Stimulated activated CD4-positive, alpha-beta T cell treated with anti-CD3 and anti-CD28 coated beads, Interleukin-12 subunit alpha, Interleukin-12 subunit beta, amount 100 ng/mL, for 4 hours (primary cell): ENCODE data around the gene MYOZ3.

Experiments used
- DNase-seq: peaks from one replicate; pipeline ENCODE4 v3.0.0-alpha.2; 2020

Gene MYOZ3

DNA sequence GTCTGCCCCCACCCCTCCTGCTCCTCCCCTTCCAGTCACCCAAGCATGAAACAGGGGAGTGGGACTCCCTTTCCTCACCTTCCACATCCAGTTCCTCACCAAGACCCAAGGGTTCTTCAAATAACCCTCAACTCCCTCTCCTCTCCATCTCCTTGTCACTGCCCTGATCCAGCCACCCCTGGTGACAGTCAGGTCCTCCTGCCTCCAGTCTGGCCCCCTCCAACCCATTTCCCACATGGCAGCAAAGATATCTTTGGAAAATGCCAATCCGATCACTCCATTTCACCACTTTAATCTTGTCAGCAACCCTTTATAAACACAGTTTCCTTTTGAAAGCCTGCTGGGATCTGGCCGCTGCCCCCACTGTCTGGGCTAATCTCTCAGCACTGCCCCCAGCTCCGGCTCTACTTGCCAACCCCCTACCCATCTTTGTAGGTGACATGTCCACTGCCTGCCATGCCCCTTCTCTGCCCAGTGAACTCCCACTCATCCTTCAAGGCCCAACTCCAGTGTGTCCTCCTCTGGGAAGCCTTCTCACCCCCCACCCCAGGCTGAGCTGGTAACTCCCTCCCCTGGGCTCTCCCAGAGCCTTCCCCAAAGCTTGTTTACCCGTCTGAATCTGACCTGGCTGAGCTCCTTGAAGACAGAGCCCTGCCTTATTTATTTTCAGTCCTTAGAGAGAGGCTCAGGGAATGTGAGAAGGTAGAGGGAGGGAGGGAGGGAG lies 781 bp upstream of the MYOZ3 start:
- DNase-seq: no peak

DNA sequence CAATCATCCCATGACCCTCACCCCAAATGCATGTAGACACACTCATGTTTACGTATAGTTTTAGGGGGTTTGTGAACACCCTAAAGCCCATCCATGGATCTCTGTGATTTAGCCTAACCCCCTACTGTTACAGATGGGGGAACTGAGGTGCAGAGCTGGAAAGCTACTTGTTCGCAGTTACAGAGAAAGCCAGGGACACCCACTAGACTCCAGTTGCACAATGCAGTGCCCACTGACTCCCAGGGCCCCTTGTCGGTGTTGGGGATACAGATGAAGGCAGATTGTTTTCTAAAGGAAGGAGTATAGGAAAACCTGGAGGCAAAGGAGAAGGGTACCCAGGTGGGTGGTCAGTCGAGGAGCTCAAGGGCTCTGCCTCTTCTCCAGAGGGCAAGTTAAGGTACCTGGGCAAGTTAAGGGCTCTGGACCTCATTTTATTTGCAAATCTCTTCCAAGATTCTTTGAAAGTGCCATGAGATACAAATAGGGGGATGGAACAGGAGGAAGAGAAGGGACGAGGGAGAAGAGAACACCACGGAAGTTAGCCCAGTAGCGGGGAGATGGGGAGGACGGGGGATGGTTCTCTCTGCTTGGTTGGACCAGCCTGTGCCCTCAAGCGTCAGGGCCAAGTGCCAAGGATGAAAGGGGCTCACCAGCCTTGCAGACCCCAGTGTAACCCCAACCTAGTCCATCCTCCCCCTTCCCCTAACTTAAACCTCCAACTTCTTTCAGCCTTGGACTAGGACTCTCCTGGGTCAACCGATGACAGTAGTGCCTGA lies 958 bp downstream of the MYOZ3 start:
- no peak for DNase-seq

DNA sequence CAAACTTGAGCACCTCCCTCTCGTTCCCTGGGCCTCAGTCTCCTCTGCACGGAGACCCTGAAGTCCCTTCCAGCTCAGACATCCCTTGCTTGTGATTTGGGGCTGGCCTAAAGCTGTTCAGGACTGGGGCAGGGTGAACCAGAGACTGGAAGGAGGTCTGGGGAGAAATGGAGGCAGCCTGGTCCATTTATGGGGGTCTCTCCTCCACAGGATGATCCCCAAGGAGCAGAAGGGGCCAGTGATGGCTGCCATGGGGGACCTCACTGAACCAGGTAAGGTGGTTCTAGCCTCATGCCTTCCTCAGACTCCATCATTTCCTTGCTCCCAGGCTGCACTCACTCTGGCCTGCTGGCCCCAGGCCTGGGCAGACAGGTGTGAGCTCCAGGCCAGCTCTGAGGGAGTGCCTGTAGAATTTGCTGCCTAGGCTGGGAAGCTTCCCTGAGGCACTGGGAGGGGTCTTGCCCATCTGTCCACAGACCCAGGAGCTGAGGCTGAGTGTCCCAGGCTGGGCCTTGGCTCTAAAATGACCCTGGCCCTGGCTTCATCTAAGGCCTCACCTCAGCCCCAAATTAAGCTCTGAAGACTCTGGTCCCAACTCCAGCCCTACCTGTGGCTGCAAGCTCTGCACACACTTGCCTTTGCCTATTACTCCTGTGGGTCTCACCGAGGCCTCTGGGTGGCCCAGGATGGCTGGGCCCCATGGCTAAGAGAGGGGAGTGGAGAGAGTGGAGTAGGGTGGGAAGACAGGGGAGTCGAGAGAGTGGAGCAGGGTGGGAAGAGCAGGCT lies 1.9 kb downstream of the MYOZ3 start:
- DNase-seq: no peak

DNA sequence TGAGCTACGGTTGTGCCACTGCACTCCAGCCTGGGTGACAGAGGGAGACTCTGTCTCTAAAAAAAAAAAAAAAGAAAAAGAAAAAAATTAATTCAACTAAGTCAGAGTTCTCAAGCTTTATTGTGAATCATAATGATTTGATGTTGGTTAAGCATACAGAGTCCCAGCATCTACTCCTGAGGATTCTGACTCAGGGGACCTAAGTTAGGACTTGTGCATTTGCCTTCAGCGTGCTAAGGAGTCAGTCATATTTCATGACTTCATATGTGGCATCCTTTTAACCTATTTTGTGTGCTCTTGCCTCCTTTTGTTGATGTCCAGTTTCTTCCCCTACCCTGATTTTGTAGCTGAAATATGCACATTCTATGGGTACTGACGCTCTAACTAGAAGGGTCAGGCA lies 2.9 kb downstream of the MYOZ3 start:
- DNase-seq: no peak

DNA sequence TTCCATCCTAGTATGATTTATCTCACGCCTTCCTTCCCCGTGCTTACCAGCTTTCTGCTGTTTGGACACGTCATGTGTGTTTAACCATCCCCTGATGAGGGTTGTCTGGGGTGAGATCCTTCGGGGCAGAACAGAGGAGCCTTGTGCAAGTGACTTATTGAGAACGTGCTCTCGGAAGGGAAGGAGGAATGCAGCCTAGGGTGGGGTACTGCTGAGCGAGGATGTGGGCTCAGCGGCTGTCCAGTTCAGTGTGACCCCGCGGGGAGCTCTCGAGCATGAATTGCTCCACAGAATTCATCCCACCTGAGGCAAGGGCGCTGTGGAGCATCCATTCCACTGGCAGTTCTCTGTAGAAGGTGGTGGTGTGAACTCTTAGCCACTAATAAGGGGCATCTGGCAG lies 4.0 kb downstream of the MYOZ3 start:
- no peak for DNase-seq

DNA sequence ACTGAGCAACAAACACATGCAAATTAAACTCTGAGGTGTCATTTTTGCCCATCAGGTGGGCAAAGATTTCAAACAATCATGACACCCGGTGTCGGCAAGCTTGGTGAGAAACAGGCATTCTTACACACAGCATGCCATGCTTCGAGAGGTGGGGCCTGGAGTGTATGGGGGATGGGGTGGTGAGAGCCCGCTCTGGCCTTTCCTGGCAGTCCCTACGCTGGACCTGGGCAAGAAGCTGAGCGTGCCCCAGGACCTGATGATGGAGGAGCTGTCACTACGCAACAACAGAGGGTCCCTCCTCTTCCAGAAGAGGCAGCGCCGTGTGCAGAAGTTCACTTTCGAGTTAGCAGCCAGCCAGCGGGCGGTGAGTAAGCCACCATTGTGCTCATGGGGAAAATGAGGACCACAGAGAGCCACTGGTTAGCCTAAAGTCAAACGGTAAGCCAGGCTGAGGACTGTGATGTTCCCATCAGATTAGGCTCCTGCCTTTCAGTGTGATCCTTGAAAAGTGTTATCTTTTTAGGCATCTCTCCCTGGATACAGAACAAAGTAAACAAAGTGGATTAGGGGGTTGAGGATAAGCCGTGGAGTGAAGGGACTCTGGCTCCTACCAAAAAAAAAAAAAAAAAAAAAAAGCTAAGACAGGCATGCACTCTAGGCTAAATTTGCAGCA lies 9.4 kb downstream of the MYOZ3 start:
- DNase-seq: no peak

DNA sequence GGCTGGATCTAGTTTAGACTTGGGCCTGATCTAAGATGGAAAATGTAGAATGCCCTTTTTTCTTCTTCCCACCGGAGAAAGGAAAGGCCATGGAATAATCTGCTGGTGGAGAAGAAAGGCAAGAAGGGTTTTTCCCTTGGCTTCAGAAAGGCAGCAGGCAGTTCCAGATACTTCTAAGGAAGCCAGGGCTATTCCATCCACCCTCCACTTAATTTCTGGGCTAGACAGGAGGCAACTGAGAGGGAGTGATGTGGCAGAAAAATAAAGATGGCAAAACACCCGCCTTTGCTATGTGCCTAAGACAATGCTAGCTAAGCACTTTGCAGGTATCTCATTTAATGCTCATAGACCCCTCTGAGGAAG lies 9.9 kb downstream of the MYOZ3 start:
- DNase-seq: no peak

DNA sequence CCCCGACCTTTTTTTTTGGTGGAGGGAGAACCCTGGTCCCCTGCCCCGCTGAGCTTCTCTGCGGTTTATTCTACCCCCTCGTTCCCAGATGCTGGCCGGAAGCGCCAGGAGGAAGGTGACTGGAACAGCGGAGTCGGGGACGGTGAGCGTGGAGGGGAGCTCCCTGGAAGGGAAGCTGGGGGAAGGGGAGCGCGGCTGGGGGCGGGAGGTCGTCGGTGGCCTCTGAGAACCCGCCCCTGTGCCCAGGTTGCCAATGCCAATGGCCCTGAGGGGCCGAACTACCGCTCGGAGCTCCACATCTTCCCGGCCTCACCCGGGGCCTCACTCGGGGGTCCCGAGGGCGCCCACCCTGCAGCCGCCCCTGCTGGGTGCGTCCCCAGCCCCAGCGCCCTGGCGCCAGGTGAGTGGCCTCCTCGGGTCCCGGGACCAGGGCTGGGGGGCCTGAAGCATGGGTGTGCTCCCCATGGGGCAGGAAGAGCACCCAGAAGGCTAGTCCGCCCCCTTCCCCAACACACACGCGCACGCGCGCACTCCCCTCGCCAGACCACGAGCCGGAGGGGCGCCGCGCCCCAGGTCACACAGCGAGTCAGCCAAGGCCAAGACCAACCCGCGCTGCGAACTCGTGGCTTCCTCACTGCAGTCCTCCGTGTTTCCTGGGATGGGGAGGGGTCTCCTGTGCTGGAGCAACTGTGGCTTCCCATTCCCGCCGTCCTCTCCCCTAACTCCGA lies 10.6 kb downstream of the MYOZ3 start:
- DNase-seq: peak; percentile 19

DNA sequence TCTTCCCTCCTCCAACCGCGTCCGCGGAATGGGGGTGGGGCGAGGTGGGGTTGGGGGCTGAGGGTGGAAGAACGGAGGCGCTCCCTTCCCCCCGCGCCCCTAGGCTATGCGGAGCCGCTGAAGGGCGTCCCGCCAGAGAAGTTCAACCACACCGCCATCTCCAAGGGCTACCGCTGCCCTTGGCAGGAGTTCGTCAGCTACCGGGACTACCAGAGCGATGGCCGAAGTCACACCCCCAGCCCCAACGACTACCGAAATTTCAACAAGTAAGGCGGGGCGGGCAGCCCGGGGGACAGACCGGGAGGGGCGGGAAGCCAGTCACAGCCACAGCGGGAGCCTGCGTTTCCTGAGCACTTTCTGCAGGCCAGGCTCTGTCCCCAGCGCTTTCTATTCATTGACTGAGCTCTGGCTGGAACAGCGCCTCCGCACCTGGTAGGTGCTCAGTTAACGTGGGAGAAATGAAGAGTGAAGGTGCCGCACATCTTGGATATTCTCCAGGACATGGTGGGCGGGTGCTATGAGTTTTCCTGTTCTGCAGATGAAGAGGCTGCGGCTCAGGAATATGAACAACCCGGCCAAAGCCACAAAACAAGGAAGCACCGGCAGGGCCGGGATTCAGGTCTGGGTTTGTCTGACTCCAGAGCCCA lies 11.3 kb downstream of the MYOZ3 start:
- DNase-seq: peak; percentile 13

DNA sequence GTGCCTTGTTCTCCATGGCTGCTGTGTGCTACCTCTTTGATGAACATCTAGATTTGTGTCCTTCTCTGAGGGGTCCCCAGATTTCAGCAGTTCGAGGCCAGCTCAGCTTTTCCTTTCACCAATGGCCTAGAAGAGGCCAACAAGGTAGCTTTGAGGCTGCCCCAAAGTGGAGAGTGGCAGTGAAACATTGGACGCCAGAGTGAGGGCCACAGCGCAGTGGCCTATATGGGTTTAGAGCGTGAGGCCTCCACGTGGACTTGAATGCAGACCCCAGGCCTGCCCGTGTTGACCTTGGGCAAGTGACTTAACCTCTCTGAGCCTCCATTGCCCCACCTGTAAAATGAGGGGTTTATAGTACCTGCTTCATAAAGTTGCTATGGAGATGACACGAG lies 11.8 kb downstream of the MYOZ3 start:
- DNase-seq: no peak

DNA sequence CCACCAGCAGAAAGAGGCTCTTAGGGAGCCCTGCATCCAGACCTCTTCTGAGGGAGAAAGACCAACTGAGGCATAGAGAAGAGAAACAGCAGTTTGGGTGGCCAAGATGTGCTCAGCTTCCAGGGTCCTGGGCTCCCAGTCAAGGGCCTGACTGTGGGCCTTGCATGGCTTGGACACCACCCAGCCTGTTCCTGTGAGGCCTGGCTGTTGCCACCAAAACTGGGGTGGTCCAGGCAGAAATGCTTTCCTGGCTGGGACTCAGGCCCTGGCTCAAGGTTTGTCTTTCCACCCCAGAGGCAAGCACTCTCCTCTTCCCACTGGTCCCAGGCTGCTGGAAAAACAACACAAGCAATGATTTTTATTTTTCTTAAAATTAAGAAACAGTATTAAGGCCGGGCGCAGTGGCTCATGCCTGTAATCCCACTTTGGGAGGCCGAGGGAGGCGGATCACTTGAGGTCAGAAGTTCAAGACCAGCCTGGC lies 13.3 kb downstream of the MYOZ3 start:
- DNase-seq: no peak

DNA sequence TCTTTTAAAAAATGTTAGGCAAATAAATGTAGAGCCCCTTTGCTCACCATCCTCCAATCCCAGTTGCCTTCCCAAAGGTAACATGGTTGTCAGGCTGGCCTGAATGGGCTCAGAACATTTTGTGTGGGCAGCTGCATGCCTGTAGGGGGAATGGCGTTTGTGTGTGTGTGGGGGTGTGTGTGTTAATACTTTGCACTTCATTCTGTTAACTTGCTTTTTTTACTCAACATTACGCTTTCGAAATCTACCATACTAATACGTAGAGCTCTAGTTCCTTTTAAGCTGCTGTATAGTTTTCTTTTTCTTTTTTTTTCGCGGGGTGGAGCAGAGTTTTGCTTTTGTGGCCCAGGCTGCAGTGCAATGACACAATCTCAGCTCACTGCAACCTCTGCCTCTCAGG lies 14.0 kb downstream of the MYOZ3 start:
- DNase-seq: no peak

DNA sequence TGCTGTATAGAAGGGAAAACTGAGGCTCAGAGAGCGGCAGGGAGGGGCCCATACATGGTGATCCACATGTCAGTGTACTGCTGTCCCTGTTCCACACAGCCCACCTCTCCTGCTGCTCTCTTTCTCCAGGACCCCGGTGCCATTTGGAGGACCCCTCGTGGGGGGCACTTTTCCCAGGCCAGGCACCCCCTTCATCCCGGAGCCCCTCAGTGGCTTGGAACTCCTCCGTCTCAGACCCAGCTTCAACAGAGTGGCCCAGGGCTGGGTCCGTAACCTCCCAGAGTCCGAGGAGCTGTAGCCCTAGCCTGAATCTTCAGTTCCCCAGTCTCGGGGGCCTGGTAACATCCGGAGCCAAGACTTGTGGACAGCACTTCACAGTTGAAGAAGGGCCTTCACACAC lies 15.5 kb downstream of the MYOZ3 start:
- DNase-seq: no peak

DNA sequence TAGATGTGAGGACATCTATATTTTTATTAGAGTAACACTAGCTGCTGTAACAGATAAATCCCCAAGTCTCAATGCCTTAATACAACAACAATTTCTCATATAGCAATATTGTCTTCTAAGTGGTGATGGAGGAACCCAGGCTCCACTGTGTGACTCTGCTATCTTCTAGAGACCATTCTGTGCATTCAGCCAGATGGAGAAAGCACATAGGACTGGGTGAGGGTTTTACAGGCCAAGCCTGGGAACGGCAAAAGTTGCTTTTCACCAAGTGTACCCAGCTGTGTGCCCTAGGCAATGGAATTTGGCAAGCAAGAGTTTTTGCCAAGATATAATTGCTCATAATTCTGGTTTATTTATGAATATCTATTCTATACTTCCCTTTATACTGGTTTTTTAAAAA lies 28.1 kb downstream of the MYOZ3 start:
- no peak for DNase-seq

DNA sequence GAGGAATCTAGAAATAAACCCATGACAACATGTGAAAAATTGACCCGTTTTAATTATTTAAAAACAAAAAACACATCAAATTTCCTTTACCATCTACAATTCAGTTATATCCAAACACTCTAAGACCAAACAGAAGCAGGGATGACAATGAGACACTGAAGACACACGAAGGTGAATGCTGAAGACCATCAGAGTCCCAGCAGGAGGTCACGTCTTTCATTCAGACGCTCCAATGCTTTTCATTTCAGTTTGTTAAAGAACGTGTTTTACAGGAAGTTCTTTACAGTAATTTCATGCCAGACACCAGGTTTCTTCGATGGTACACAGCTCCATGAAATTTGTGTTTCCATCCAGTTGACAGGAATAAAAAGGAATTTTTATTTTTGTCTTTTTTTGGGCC lies 29.7 kb downstream of the MYOZ3 start:
- DNase-seq: no peak

DNA sequence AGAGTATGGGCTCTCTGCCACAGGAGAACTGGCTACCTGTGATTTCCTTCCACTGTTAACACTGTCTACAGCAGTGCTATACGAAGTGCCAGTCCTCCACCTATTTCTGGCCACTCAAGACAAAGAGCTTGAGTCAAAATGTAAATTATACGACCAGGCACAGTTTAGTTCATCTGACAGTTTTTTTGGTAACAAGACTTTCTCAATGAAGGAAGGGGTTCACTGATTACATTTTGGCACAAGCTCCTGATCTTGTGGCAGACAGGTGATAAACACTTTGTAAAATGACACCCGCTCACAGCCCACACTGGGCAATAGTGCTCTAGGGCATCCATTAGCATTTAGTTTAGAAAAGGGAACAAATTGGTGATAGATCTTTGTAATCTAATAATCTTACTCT lies 31.2 kb downstream of the MYOZ3 start:
- no peak for DNase-seq

DNA sequence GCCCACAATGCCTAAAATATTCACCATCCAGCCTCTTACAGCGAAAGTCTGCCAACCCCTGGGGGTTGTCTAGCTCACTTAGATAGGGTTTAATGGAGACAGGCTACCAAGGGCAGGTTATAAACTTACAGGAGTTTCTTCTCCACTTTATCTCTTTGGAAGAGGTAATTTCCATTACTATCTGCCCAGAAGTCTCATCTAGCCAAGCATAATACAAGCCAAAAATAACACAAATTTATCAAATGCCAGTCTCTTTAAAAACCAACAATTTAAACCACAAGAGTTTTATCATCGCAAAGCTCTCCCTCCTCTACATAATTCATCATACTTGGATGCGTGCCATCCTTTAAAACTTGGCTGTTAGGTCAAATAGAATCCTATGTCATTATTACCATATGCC lies 33.6 kb downstream of the MYOZ3 start:
- no peak for DNase-seq

DNA sequence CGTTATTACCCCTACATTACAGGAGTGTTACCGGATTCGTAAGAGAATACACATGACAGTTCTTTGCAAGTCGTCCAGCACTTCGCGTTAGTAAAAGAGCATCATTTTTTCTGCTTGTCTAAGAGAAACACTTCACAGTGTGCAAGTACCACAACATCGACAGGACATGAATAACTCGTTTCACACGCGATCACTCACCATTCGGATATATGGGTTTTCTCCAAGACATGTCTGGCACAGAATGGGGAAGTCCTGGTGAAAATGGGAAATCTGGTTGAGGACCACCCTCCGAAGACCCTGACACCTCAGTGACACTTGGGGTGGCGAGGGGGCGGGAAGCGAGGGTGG lies 39.2 kb downstream of the MYOZ3 start:
- no peak for DNase-seq

DNA sequence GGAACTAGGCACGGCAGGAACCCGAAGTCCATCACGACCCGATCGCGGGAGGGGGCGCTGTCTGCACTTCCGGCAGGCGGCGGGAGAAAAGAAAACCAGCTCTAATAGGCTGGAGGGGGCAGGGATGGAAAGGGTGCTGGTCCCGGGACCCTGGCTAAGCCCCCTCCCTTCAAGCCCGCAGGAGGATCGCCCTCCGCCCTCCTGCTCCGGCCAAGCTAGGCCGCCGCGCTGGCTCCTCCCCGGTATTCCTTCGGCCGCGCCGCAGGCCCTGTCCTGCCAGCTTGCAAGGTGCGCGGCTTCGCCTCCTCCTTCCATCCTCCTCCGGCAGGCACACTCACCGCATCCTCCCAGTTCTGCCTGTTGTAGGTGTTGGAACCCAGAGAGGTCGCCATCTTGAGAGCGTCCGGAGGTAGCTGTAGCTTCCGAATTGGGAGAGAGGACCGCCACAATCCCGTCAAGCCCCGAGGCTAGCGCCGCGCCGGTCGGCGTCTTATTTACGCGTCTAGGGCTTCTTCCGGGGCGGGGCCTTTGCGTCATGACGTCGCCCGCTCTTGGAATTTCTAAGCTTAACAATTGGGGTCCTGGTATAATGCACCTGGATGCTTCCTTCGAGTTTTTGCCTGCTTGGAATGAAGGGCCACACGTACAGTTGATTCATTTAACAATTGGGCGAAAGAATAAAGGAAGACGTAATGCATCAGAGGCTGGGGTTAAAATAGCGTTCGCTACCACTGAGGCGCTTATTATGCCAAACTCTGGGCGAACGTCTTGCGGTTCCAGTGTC lies 39.7 kb downstream of the MYOZ3 start, which contains the start of gene RBM22:
RBM22 (minus strand) TSS at position 469 of the 784 bp plus-strand sequence; CDS start at position 392, 77 bp downstream.
- DNase-seq: peak; percentile 88

DNA sequence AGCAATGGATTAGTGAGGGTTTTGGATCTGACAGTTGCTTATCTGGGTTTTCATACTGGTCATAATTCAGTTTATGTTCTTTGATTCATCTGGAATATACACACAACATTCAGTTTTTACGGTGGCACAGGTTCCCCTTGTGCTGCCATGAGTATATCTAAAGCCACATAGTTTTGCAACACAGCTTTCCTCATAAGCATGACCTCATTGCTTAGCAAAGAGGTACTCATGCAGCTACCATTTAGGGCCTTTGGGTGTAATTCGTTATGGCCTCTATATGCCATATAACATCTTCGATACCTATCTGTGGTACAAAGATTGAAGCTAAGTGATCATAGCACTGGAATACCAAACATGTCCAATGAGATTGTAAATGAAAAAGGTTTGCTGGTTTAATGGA lies 42.7 kb downstream of the MYOZ3 start:
- DNase-seq: no peak

DNA sequence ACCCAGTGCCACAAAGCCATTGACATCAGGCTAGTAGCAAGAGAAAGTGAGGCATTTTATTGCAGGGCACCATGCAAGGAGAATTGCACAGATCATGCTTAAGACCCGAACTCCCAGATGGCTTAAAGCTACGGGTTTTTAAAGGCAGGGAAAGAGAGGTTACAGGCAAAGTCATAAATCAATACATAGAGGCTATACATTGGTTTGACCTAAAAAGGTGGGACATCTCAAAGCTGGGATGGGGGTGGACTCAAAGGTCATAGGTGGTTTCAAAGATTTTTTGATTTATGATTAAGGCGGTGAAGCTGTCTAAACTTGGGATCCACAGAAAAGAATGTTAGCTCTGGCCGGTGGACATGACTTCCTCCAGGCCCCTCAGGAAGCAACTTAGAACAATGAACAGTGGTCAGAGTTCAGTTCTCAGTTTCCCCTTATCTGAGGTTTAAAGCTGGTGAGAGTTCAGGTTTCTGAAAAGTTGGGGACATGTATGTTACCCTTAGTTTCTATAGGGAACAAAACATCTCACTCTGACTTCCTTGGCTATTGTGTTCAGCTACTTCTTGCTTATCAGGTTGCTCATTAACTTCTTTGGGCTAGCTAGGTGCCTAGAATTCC lies 45.8 kb downstream of the MYOZ3 start:
- no peak for DNase-seq
